NT2/D1 (cell line): ENCODE results near the gene FAM90A1.
"Not testable (repeated sequence)": the region's sequence is repeated elsewhere in the genome, so short reads cannot be mapped to it uniquely, and the experiment has no call there.

Experiments
- SUZ12 ChIP-seq: IDR thresholded peaks from 2 replicates; pipeline ENCODE4 v1.6.1; 2011; ENCODE audit not compliant: insufficient read length, insufficient read depth; ENCODE audit errors: extremely low read depth
- YY1 ChIP-seq: IDR thresholded peaks from 2 replicates; pipeline ENCODE4 v1.6.1; 2011; ENCODE audit not compliant: insufficient read length, insufficient read depth

DNA sequence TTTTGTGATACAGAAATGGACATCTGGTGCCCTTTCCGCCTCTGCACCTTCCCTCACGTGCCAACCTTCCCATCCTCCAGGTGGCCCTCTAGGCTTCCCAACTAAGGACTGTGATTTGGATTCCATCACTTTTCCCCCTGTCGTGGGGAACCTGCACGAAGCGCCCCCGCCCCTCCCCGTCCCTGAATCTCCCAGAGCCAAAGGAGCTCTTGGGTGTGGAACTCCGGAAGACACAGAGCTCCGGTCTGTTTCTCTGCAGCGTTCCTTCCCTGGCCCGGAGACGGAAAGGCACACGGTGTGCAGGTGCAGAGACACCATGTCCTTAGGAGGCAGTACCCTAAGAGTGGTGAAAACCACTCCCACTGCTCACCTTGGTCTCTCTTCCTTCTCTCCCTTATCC is 3.8 kb downstream of the FAM90A1 start:
- TF ChIP-seq SUZ12, YY1: not testable (repeated sequence)
